RWPE2 (cell line): ENCODE measurements around the gene OSTF1.

ENCODE experiments used
- ATAC-seq: fragments of 200-7000 bp; cut with Tn5 transposase; 3 replicates; pipeline ENCODE4 v1.9.1; 2021; ENCODE audit warnings: low read depth
- DNase-seq: peaks from one replicate; pipeline ENCODE4 v3.0.0-alpha.2; 2020; ENCODE audit warnings: low spot score
- H3K27ac ChIP-seq: fragments of 450-650 bp; 2 replicates; pipeline ENCODE4 v1.5.1; 2017; ENCODE audit warnings: mild to moderate bottlenecking; ENCODE audit not compliant: poor library complexity, severe bottlenecking
- H3K27me3 ChIP-seq: fragments of 250-450 bp; sonication (Bioruptor Pico); 2 replicates; pipeline ENCODE4 v1.5.1; 2021; ENCODE audit warnings: mild to moderate bottlenecking, moderate library complexity; ENCODE audit not compliant: insufficient read depth, poor library complexity, severe bottlenecking
- H3K36me3 ChIP-seq: fragments of 250-450 bp; sonication (Bioruptor Pico); 2 replicates; pipeline ENCODE4 v1.5.1; 2020; ENCODE audit warnings: low read depth, mild to moderate bottlenecking, moderate library complexity
- H3K4me1 ChIP-seq: fragments of 250-450 bp; sonication (Bioruptor Pico); 2 replicates; pipeline ENCODE4 v1.5.1; 2021; ENCODE audit warnings: mild to moderate bottlenecking, moderate library complexity; ENCODE audit not compliant: insufficient read depth, poor library complexity, severe bottlenecking
- H3K4me3 ChIP-seq: fragments of 250-450 bp; sonication (Bioruptor Pico); 2 replicates; pipeline ENCODE4 v1.5.1; 2021; ENCODE audit warnings: mild to moderate bottlenecking, moderate library complexity; ENCODE audit not compliant: severe bottlenecking
- H3K9me3 ChIP-seq: fragments of 250-450 bp; sonication (Bioruptor Pico); 2 replicates; pipeline ENCODE4 v1.5.1; 2021; ENCODE audit warnings: mild to moderate bottlenecking, moderate library complexity; ENCODE audit not compliant: severe bottlenecking
- CTCF ChIP-seq: fragments of 450-650 bp; IDR thresholded peaks from one replicate; pipeline ENCODE4 v1.5.1; 2017; ENCODE audit warnings: mild to moderate bottlenecking, moderate library complexity; ENCODE audit not compliant: poor library complexity, severe bottlenecking

Gene OSTF1

DNA sequence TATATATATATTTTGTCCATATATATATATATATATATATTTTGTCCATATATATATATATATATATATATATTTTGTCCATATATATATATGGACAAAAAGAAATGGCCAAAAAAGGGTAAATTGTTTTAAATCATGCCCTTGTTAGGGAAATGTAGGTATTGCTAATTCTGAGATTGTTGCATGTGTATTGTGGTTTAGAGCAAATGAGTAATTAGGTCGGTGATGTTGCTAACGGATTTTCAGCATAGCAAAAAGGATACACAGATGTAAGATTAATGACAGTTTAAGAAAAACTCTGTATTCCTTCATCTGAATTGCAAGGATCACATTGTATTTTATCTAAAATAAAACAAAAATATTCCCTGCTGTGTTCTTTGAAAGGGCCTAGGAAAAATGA lies 40.2 kb downstream of the OSTF1 start:
- Histone ChIP-seq H3K27ac (no peak overlapping the region), H3K4me1 (no peaks in the 10 kb centered on the region), H3K36me3 (peaks cover 8% of the 10 kb centered on the region), H3K9me3 (no peaks in the 10 kb centered on the region), H3K27me3 (no peaks in the 10 kb centered on the region), H3K4me3 (no peak overlapping the region)
- DNase-seq (no peak), ATAC-seq (no peak)
- TF ChIP-seq CTCF, result no peak

DNA sequence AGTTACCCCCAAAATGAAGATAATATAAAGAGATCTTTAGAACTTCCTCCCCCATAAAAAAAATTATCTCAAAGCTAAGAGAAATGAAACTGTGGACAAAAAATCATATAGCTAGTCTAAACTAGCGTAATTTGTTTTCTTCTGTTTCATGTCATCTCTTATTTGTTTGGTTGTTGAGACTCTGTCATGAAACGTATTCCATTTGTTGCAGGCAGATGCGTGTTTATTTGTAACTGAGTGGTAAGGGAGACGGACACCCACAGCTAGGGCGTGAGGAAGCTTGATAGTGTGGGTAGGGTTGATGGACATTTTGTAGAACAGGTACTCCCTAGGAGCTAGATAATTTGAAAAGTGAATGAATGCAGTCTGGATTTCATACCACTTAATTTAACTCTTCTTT lies 41.9 kb downstream of the OSTF1 start:
- no peaks in the 10 kb centered on the region for H3K27me3 ChIP-seq
- no peak for ATAC-seq

DNA sequence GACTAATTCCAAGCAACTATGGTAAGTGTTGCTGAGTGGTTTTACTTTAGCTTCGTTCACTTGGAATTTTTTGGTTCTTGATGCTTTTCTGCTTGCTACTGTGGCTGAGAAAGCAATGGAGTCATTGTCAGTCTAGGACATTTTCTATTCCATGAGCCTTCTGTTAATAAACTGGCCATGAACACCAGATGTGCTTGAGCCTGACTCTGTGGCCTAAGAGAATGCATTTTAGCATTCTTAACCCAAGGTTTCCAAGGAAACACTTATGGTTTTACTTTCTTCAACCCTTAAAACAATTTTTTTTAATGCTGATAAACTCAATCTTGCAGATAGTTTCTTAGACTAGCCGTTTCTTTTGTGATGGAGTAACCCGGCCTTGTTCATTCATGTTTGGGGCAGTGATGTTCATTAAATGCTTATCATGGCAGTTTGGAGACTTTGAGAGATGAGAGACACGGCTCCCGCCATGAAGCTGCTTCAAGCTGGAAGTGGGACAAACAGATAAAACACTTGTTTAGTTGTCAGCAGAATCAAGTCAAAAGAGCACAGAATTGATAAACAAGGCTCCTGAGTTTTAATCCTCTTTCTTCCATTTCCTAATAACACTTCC lies 42.4 kb downstream of the OSTF1 start:
- no peaks in the 10 kb centered on the region for H3K4me1 ChIP-seq
- DNase-seq (no peak), ATAC-seq (no peak)
- no peak overlapping the region for H3K4me3 ChIP-seq
- H3K9me3 ChIP-seq, result no peaks in the 10 kb centered on the region
- no peaks in the 10 kb centered on the region for H3K27me3 ChIP-seq
- no peak for TF ChIP-seq CTCF
- peaks cover 29% of the 10 kb centered on the region for H3K36me3 ChIP-seq
- H3K27ac ChIP-seq, result no peak overlapping the region

More for the DNA sequence above, 41.9 kb downstream of the OSTF1 start:
- H3K9me3 ChIP-seq, result no peaks in the 10 kb centered on the region
- H3K4me1 ChIP-seq, result no peaks in the 10 kb centered on the region
- H3K4me3 ChIP-seq, result no peak overlapping the region
- TF ChIP-seq CTCF, result no peak
- H3K36me3 ChIP-seq, result peaks cover 25% of the 10 kb centered on the region
- no peak overlapping the region for H3K27ac ChIP-seq
- DNase-seq, result no peak

DNA sequence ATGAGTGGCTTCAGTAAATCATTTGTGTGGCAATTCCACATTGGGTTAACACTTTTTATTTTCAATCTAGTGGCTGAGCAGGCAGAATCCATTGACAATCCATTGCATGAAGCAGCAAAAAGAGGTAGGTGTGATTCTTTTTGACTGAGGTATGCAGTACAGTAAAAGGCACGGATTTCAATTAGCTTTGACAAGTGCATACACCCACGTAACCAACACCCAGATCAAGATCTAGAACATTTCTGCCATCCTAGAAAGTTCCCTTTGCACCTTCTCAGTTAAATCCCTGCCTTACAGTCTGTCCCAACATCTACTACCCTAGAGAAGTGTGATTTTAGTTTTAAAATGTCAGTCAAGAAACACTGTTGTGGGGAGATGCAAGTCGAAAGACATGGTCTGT lies 43.4 kb downstream of the OSTF1 start:
- H3K4me3 ChIP-seq, result no peak overlapping the region
- no peaks in the 10 kb centered on the region for H3K9me3 ChIP-seq
- no peaks in the 10 kb centered on the region for H3K4me1 ChIP-seq
- no peak for TF ChIP-seq CTCF
- peaks cover 35% of the 10 kb centered on the region for H3K36me3 ChIP-seq
- H3K27me3 ChIP-seq, result no peaks in the 10 kb centered on the region
- no peak for ATAC-seq
- no peak overlapping the region for H3K27ac ChIP-seq
- DNase-seq, result no peak

- ATAC-seq, result no peak
- Histone ChIP-seq H3K4me3 (no peak overlapping the region), H3K36me3 (peaks cover 35% of the 10 kb centered on the region), H3K27ac (no peak overlapping the region), H3K9me3 (no peaks in the 10 kb centered on the region), H3K4me1 (no peaks in the 10 kb centered on the region), H3K27me3 (no peaks in the 10 kb centered on the region)
- no peak for DNase-seq
- TF ChIP-seq CTCF, result no peak
Observed at GRCh38 chr9:75132244-75132643, 43.9 kb downstream of the OSTF1 start.
